Brain microvascular endothelial cell (primary cell): Measurements from ENCODE around the gene AUTS2.

Experiments
- DNase-seq: peaks from one replicate; pipeline ENCODE4 v3.0.0-alpha.2; 2020
- H3K27ac ChIP-seq: fragments of 250-450 bp; sonication (Bioruptor Pico); 2 replicates; pipeline ENCODE4 v1.5.1; 2020; ENCODE audit warnings: mild to moderate bottlenecking, moderate library complexity
- H3K27me3 ChIP-seq: fragments of 250-450 bp; sonication (Bioruptor Pico); replicated peaks from 2 replicates; pipeline ENCODE4 v1.5.1; 2020; ENCODE audit warnings: mild to moderate bottlenecking
- H3K36me3 ChIP-seq: fragments of 250-450 bp; sonication (Bioruptor Pico); replicated peaks from 2 replicates; pipeline ENCODE4 v1.5.1; 2020; ENCODE audit warnings: mild to moderate bottlenecking
- H3K4me3 ChIP-seq: 2 replicates; pipeline ENCODE4 v1.5.1; 2011; ENCODE audit warnings: low read depth, mild to moderate bottlenecking, control low read depth, low read length, moderate library complexity
- in situ Hi-C: cut with HindIII; loops from 2 replicates; pipeline ENCODE4 v1.10.0; 2017; ENCODE audit warnings: low sequenced_read_pairs, low pct_ligation_motif_present
- TF ChIP-seq, protein P1 (sequence below): IDR thresholded peaks from 2 replicates; pipeline ENCODE4 v1.5.1; 2011; ENCODE audit warnings: low read depth, mild to moderate bottlenecking, moderate library complexity, low read length, control low read depth, inconsistent platforms; ENCODE audit errors: missing control alignments

AUTS2 gene

GRCh38 chr7:70028620-70029019 is 430.3 kb downstream of the AUTS2 start:
- H3K36me3 ChIP-seq: no peaks in the 10 kb centered on the region
- in situ Hi-C loops: no loop called here
- H3K4me3 ChIP-seq: no peak overlapping the region
- H3K27me3 ChIP-seq: no peaks in the 10 kb centered on the region
- no peak overlapping the region for H3K27ac ChIP-seq
- TF ChIP-seq, protein P1, sequence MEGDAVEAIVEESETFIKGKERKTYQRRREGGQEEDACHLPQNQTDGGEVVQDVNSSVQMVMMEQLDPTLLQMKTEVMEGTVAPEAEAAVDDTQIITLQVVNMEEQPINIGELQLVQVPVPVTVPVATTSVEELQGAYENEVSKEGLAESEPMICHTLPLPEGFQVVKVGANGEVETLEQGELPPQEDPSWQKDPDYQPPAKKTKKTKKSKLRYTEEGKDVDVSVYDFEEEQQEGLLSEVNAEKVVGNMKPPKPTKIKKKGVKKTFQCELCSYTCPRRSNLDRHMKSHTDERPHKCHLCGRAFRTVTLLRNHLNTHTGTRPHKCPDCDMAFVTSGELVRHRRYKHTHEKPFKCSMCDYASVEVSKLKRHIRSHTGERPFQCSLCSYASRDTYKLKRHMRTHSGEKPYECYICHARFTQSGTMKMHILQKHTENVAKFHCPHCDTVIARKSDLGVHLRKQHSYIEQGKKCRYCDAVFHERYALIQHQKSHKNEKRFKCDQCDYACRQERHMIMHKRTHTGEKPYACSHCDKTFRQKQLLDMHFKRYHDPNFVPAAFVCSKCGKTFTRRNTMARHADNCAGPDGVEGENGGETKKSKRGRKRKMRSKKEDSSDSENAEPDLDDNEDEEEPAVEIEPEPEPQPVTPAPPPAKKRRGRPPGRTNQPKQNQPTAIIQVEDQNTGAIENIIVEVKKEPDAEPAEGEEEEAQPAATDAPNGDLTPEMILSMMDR: no peak
- no peak for DNase-seq

GRCh38 chr7:70029993-70030392 is 431.7 kb downstream of the AUTS2 start:
- no peak overlapping the region for H3K27ac ChIP-seq
- TF ChIP-seq, protein P1: no peak
- no peak for DNase-seq
- no peak overlapping the region for H3K4me3 ChIP-seq
- H3K36me3 ChIP-seq: no peaks in the 10 kb centered on the region
- in situ Hi-C loops: no loop called here
- H3K27me3 ChIP-seq: no peaks in the 10 kb centered on the region

DNA sequence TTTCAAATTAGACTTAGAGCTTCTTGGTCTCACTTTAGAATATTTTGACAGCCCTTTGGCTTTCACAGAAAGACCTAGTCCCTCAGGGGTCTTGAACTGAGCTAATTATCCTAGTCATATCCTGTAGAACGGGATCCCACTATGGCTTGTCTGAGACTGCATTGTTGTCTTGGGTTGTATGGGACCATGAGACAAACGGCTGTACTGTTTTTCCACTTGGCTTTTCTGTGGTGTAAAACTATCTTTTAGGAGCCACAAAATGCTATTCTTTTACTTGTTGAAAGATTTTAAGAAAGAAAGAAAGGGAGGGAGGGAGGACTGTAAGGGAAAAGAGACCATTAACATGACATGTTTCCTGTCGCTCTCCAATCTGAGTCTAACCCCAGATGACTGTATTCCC is 432.5 kb downstream of the AUTS2 start:
- no peak overlapping the region for H3K4me3 ChIP-seq
- H3K27ac ChIP-seq: no peak overlapping the region
- no peaks in the 10 kb centered on the region for H3K36me3 ChIP-seq
- DNase-seq: no peak
- TF ChIP-seq, protein P1: no peak
- in situ Hi-C loops: no loop called here
- no peaks in the 10 kb centered on the region for H3K27me3 ChIP-seq

GRCh38 chr7:70031245-70031644 is 433.0 kb downstream of the AUTS2 start:
- Histone ChIP-seq H3K4me3 (no peak overlapping the region), H3K36me3 (no peaks in the 10 kb centered on the region), H3K27ac (no peak overlapping the region), H3K27me3 (no peaks in the 10 kb centered on the region)
- in situ Hi-C loops: no loop called here
- TF ChIP-seq, protein P1: no peak
- no peak for DNase-seq

- no peak for DNase-seq
- in situ Hi-C loops: no loop called here
- TF ChIP-seq, protein P1: no peak
- H3K27ac ChIP-seq: no peak overlapping the region
- no peaks in the 10 kb centered on the region for H3K27me3 ChIP-seq
- no peak overlapping the region for H3K4me3 ChIP-seq
- no peaks in the 10 kb centered on the region for H3K36me3 ChIP-seq
These were observed 434.4 kb downstream of the AUTS2 start for GRCh38 chr7:70032649-70033048.

GRCh38 chr7:70033226-70033625 is 435.0 kb downstream of the AUTS2 start:
- H3K4me3 ChIP-seq: no peak overlapping the region
- no peaks in the 10 kb centered on the region for H3K36me3 ChIP-seq
- H3K27ac ChIP-seq: no peak overlapping the region
- no peaks in the 10 kb centered on the region for H3K27me3 ChIP-seq
- TF ChIP-seq, protein P1: no peak
- in situ Hi-C loops: no loop called here
- DNase-seq: no peak
